GM12878 (cell line): ENCODE measurements around the gene MSANTD2. TPM values are rescaled to one million over a fixed set of nuclear protein-coding genes. Genes with fewer than 3 reads are reported as not detected.

Experiments
- ATAC-seq: fragments of 200-7000 bp; cut with Tn5 transposase; 3 replicates; pipeline ENCODE4 v1.9.1; 2020; ENCODE audit warnings: mild to moderate bottlenecking, moderate library complexity
- BruUV-seq: library from RNA; stranded (reverse); fragments of 400-500 nt; replicated peaks from 2 replicates; lab custom pipeline; 2021; lab: Mats Ljungman, UMichigan
- CTCF ChIA-PET: fragments of 300-600 bp; sonication (Branson Sonifier 250); formaldehyde crosslinking; extraction: SDS; loops from one replicate; lab custom pipeline; 2021; ENCODE audit warnings: inconsistent platforms; lab: Yijun Ruan, JAX
- POLR2A ChIA-PET: fragments of 350-600 bp; formaldehyde crosslinking; extraction: SDS; loops from one replicate; lab custom pipeline; 2021; ENCODE audit warnings: inconsistent platforms; lab: Charles Lee
- RAD21 ChIA-PET: fragments of 300-600 bp; sonication (Branson Sonifier 250); formaldehyde crosslinking; loops from one replicate; lab custom pipeline; 2023; ENCODE audit warnings: antibody characterized with exemption; ENCODE audit not compliant: unreplicated experiment; lab: Charles Lee
- SMC1A ChIA-PET: fragments of 300-600 bp; sonication (Branson Sonifier 250); formaldehyde crosslinking; loops from one replicate; lab custom pipeline; 2023; ENCODE audit not compliant: unreplicated experiment, uncharacterized antibody; lab: Charles Lee
- DNase-seq: peaks from one replicate; pipeline ENCODE4 v3.0.0-alpha.2; 2011; ENCODE audit warnings: low read depth, low spot score
- FAIRE-seq: peaks from 3 replicates; lab custom pipeline; 2011; peaks lifted over from hg19 to GRCh38; lab: Jason Lieb, UNC
- H2AFZ ChIP-seq: 2 replicates; pipeline ENCODE4 v1.6.0; 2011; ENCODE audit warnings: low read depth, low read length, control low read depth; ENCODE audit not compliant: control insufficient read depth
- H3K27ac ChIP-seq: 2 replicates; pipeline ENCODE4 v1.5.1; 2011; ENCODE audit warnings: control low read depth; ENCODE audit not compliant: control insufficient read depth, insufficient read depth
- H3K27me3 ChIP-seq, 2 experiments: replicated peaks in 1 of 2; 2 replicates each; pipeline versions ENCODE4 v1.6.0 to v1.6.1; 2011; ENCODE audit warnings: low read length in 1 of 2; ENCODE audit not compliant: control insufficient read depth in 2 of 2, insufficient read depth in 2 of 2
- H3K36me3 ChIP-seq, 2 experiments: 2 replicates each; pipeline ENCODE4 v1.5.1; 2011; ENCODE audit warnings: low read length in 1 of 2; ENCODE audit not compliant: control insufficient read depth in 2 of 2, insufficient read depth in 2 of 2
- H3K4me1 ChIP-seq: 2 replicates; pipeline ENCODE4 v1.6.1; 2011; ENCODE audit warnings: mild to moderate bottlenecking, low read length, moderate library complexity, mixed read lengths; ENCODE audit not compliant: control insufficient read depth, insufficient read depth
- H3K4me2 ChIP-seq: 2 replicates; pipeline ENCODE4 v1.6.0; 2011; ENCODE audit warnings: control low read depth; ENCODE audit not compliant: control insufficient read depth, insufficient read depth
- H3K4me3 ChIP-seq: fragments of 200-600 bp; sonication (generic); 2 replicates; pipeline ENCODE4 v1.5.1; 2016
- H3K79me2 ChIP-seq: 2 replicates; pipeline ENCODE4 v1.6.0; 2011; ENCODE audit warnings: low read length; ENCODE audit not compliant: control insufficient read depth, insufficient read depth
- H3K9ac ChIP-seq: 2 replicates; pipeline ENCODE4 v1.8.0; 2011; ENCODE audit warnings: low read length, control low read depth, mixed read lengths; ENCODE audit not compliant: control insufficient read depth, insufficient read depth
- H3K9me3 ChIP-seq: replicated peaks from 3 replicates; pipeline ENCODE4 v1.5.1; 2011; ENCODE audit warnings: mild to moderate bottlenecking, low read length; ENCODE audit not compliant: control insufficient read depth, insufficient read depth
- H4K20me1 ChIP-seq: 2 replicates; pipeline ENCODE4 v1.6.0; 2011; ENCODE audit not compliant: control insufficient read depth, insufficient read depth
- BMI1 ChIP-seq: fragments of 450-650 bp; IDR thresholded peaks from 2 replicates; pipeline ENCODE4 v1.6.1; 2016; ENCODE audit warnings: mild to moderate bottlenecking, moderate library complexity, borderline replicate concordance
- KAT2A ChIP-seq: conservative IDR thresholded peaks from 2 replicates; pipeline ENCODE4 v1.6.1; 2011; ENCODE audit warnings: low read depth, low read length; ENCODE audit not compliant: control insufficient read depth
- KDM1A ChIP-seq: fragments of 200-600 bp; sonication (generic); IDR thresholded peaks from 2 replicates; pipeline ENCODE4 v1.6.1; 2016; ENCODE audit warnings: borderline replicate concordance
- MEF2A ChIP-seq: IDR thresholded peaks from 2 replicates; pipeline ENCODE4 v1.6.1; 2011; ENCODE audit warnings: low read depth, mild to moderate bottlenecking, low read length, moderate library complexity; ENCODE audit not compliant: insufficient read depth
- MYB ChIP-seq: fragments of 150-350 bp; IDR thresholded peaks from 2 replicates; pipeline ENCODE4 v1.6.1; 2014; ENCODE audit warnings: mild to moderate bottlenecking, low read depth, low read length, borderline replicate concordance
- ZNF384 ChIP-seq: IDR thresholded peaks from 2 replicates; pipeline ENCODE4 v1.6.1; 2012; ENCODE audit warnings: low read depth, mild to moderate bottlenecking, low read length, improper control_type of control experiment, borderline replicate concordance
- WGBS: methylation state at CpG from one replicate; pipeline ENCODE4 v1.1.6; 2016; ENCODE audit warnings: low lambda C conversion rate; ENCODE audit not compliant: insufficient replicate concordance, insufficient coverage; ENCODE audit errors: missing lambda C conversion rate; 5-methylcytosine and 5-hydroxymethylcytosine counted together
- in situ Hi-C: fragments of 300-500 bp; cut with MboI; formaldehyde crosslinking; loops from 9 replicates; pipeline ENCODE4 v1.14.3; 2018; ENCODE audit warnings: mixed read lengths
- intact Hi-C: fragments of 100-400 bp; cut with micrococcal nuclease; formaldehyde crosslinking; loops from one replicate; pipeline ENCODE4 v1.14.2; 2022; ENCODE audit not compliant: unreplicated experiment
- polyA plus RNA-seq, 11 experiments: library from polyadenylated mRNA; depleted of rRNA in 4 of 11; unstranded in 6 of 11; stranded (reverse) in 5 of 11; fragments of >200 nt; fragmentation: Nextera tagmentation in 4 of 11; fragmentation: Illumina TruSeq in 1 of 11; extraction: Ambion mirVana in 4 of 11; extraction: Trizol in 1 of 11; gene quantifications; 1 replicate in 1 of 11; 2 replicates in 10 of 11; pipeline versions ENCODE4 v1.2.1 to v1.2.3, GENCODE V29; 2011 to 2016; ENCODE audit warnings: inconsistent platforms in 2 of 11, missing spikeins in 2 of 11, low read depth in 1 of 11
- total RNA-seq, 4 experiments: library from RNA; depleted of rRNA in 3 of 4; stranded (reverse); fragments of >200 nt in 3 of 4; fragmentation: Illumina TruSeq in 1 of 4; extraction: Trizol in 1 of 4; gene quantifications; 2 replicates each; pipeline versions ENCODE4 v1.2.1 to v1.2.3, GENCODE V29; 2013 to 2021

The MSANTD2 gene
- total and polyA plus RNA-seq, 10 of the 15 experiments (the other 5 are each of a cell fraction or from before 2014, with no cell fraction given) = 3.0 to 12.4 (median 8.0) TPM

GRCh38 chr11:124729571-124729970 is 70.6 kb downstream of the MSANTD2 start:
- no peak for ATAC-seq
- Histone ChIP-seq H3K4me3 (no peak overlapping the region), H3K27me3 (no peaks in the 10 kb centered on the region; a peak in 1 of 4 replicates), H3K36me3 (no peaks in the 10 kb centered on the region), H3K27ac (no peak overlapping the region), H4K20me1 (no peaks in the 10 kb centered on the region), H3K9me3 (no peaks in the 10 kb centered on the region), H3K4me1 (peaks cover 7% of the 10 kb centered on the region), H3K79me2 (no peaks in the 10 kb centered on the region), H2AFZ (no peak overlapping the region), H3K4me2 (no peak overlapping the region), H3K9ac (no peak overlapping the region)
- in situ Hi-C loops = no loop called here
- ChIA-PET RAD21 (no interaction called here), SMC1A (no interaction called here), POLR2A (no interaction called here), CTCF (interaction anchor here (0.6 to 3.3 kb wide), 2 partner anchors 16 to 64 kb away, joined by 4 to 13 read pairs; no protein-coding TSS in a partner anchor)
- no peak for FAIRE-seq
- WGBS = 41% methylated on average over 4 of the region's 4 CpGs
- intact Hi-C loops = no loop called here
- no TSS peak for BruUV-seq
- DNase-seq = no peak
- TF ChIP-seq MYB (no peak), MEF2A (no peak)

GRCh38 chr11:124728134-124728533 is 72.1 kb downstream of the MSANTD2 start:
- H3K9me3 ChIP-seq = no peaks in the 10 kb centered on the region
- ChIA-PET SMC1A (interaction anchor here (1.3 kb wide), 1 partner anchor 10 kb away, joined by 3 read pairs; no protein-coding TSS in a partner anchor), CTCF (no interaction called here), POLR2A (no interaction called here), RAD21 (no interaction called here)
- BruUV-seq = no TSS peak
- peaks cover 7% of the 10 kb centered on the region for H3K4me1 ChIP-seq
- no peak overlapping the region for H3K27ac ChIP-seq
- DNase-seq = no peak
- H3K4me2 ChIP-seq = no peak overlapping the region
- H3K36me3 ChIP-seq = no peaks in the 10 kb centered on the region
- intact Hi-C loops = no loop called here
- no peak for FAIRE-seq
- 29% methylated on average over 2 of the region's 2 CpGs for WGBS
- in situ Hi-C loops = no loop called here
- ATAC-seq = no peak
- no peak overlapping the region for H3K9ac ChIP-seq
- H3K4me3 ChIP-seq = no peak overlapping the region
- H3K79me2 ChIP-seq = no peaks in the 10 kb centered on the region
- TF ChIP-seq KDM1A (no peak), BMI1 (no peak), ZNF384 (no peak), KAT2A (no peak)
- no peaks in the 10 kb centered on the region; a peak in 1 of 4 replicates for H3K27me3 ChIP-seq
- no peak overlapping the region for H2AFZ ChIP-seq
- H4K20me1 ChIP-seq = no peaks in the 10 kb centered on the region
